BLaER1 treated with 17β-estradiol and CSF1 and Interleukin-3, amounts not matched to agents 10 nM and 100 nM (cell line): ENCODE results near the gene GYPC.
"Not testable (repeated sequence)": the region's sequence is repeated elsewhere in the genome, so short reads cannot be mapped to it uniquely, and the experiment has no call there.

ENCODE experiments used
- H3K27ac ChIP-seq, 11 experiments: shearing (Covaris generic); formaldehyde crosslinking; 2 replicates each; pipeline ENCODE4 v1.8.1; 2022
- H3K27me3 ChIP-seq, 11 experiments: shearing (Covaris generic); formaldehyde crosslinking; 2 replicates each; pipeline ENCODE4 v1.8.1; 2022
- H3K36me3 ChIP-seq, 11 experiments: shearing (Covaris generic); formaldehyde crosslinking; 2 replicates each; pipeline ENCODE4 v1.8.1; 2022
- H3K4me1 ChIP-seq, 10 experiments: shearing (Covaris generic); formaldehyde crosslinking; 2 replicates each; pipeline ENCODE4 v1.8.1; 2022
- H3K4me2 ChIP-seq, 11 experiments: shearing (Covaris generic); formaldehyde crosslinking; 2 replicates each; pipeline ENCODE4 v1.8.1; 2022
- H3K4me3 ChIP-seq, 10 experiments: shearing (Covaris generic); formaldehyde crosslinking; 2 replicates each; pipeline ENCODE4 v1.8.1; 2022
- H3K9ac ChIP-seq, 11 experiments: shearing (Covaris generic); formaldehyde crosslinking; 2 replicates each; pipeline ENCODE4 v1.8.1; 2022
- H3K9me3 ChIP-seq, 11 experiments: shearing (Covaris generic); formaldehyde crosslinking; replicated peaks in 1 of 11; 2 replicates each; pipeline ENCODE4 v1.8.1; 2022
- H4K20me1 ChIP-seq, 11 experiments: shearing (Covaris generic); formaldehyde crosslinking; 2 replicates each; pipeline ENCODE4 v1.8.1; 2022
- Cebpa-rat ChIP-seq, 11 experiments: shearing (Covaris generic); IDR thresholded peaks; 2 replicates each; pipeline ENCODE4 v1.8.1; 2022

The GYPC gene

GRCh38 chr2:126645211-126645618, 10.7 kb upstream of the GYPC start:
- TF ChIP-seq Cebpa-rat (IDR thresholded peaks at IDR 0.05): no peak
- no peaks in the 10 kb centered on the region for H3K27me3 ChIP-seq
- no peaks in the 10 kb centered on the region for H3K36me3 ChIP-seq
- H3K4me2 ChIP-seq: peak overlapping the region in 9 of 11 experiments; percentile 26 to 54 (median 35); a peak in 11 of 22 replicates
- peaks cover 4 to 36% (median 12%) of the 10 kb centered on the region in 11 experiments; a peak in 19 of 22 replicates for H3K9me3 ChIP-seq
- H3K27ac ChIP-seq: peak overlapping the region in 4 of 11 experiments; percentile 27 to 54 (median 43); a peak in 8 of 22 replicates
- no peak overlapping the region for H3K4me3 ChIP-seq
- H4K20me1 ChIP-seq: no peaks in the 10 kb centered on the region
- no peak overlapping the region for H3K9ac ChIP-seq
- peaks cover 8 to 22% (median 16%) of the 10 kb centered on the region in 10 experiments for H3K4me1 ChIP-seq

GRCh38 chr2:126646026-126646425, 9.9 kb upstream of the GYPC start:
- peaks cover 8 to 22% (median 16%) of the 10 kb centered on the region in 10 experiments for H3K4me1 ChIP-seq
- no peak overlapping the region for H3K4me3 ChIP-seq
- TF ChIP-seq Cebpa-rat (IDR thresholded peaks at IDR 0.05): no peak
- no peak overlapping the region for H3K9ac ChIP-seq
- no peak overlapping the region for H3K27ac ChIP-seq
- H3K9me3 ChIP-seq: peaks cover 12 to 44% (median 20%) of the 10 kb centered on the region in 11 experiments
- no peak overlapping the region for H3K4me2 ChIP-seq
- no peaks in the 10 kb centered on the region for H4K20me1 ChIP-seq
- H3K36me3 ChIP-seq: no peaks in the 10 kb centered on the region
- no peaks in the 10 kb centered on the region for H3K27me3 ChIP-seq

- H3K4me1 ChIP-seq: peaks cover 8 to 22% (median 17%) of the 10 kb centered on the region in 10 experiments
- H4K20me1 ChIP-seq, H3K36me3 ChIP-seq: not testable (repeated sequence)
Measured at GRCh38 chr2:126647714-126648344, 8.1 kb upstream of the GYPC start.

GRCh38 chr2:126648345-126648786, 7.6 kb upstream of the GYPC start:
- peaks cover 20 to 58% (median 32%) of the 10 kb centered on the region in 11 experiments for H3K9me3 ChIP-seq
- not testable (repeated sequence) for H3K9ac ChIP-seq, H3K27me3 ChIP-seq, H3K4me3 ChIP-seq, H3K4me2 ChIP-seq, H4K20me1 ChIP-seq, H3K27ac ChIP-seq, H3K36me3 ChIP-seq
- peaks cover 8 to 25% (median 21%) of the 10 kb centered on the region in 10 experiments for H3K4me1 ChIP-seq

More at GRCh38 chr2:126647714-126648344, 8.1 kb upstream of the GYPC start:
- H3K4me2 ChIP-seq, H3K27ac ChIP-seq, H3K9ac ChIP-seq, H3K4me3 ChIP-seq, H3K27me3 ChIP-seq: not testable (repeated sequence)
- H3K9me3 ChIP-seq: peaks cover 20 to 58% (median 32%) of the 10 kb centered on the region in 11 experiments

GRCh38 chr2:126649101-126649500, 6.9 kb upstream of the GYPC start:
- Histone ChIP-seq H3K27me3 (no peaks in the 10 kb centered on the region), H4K20me1 (no peaks in the 10 kb centered on the region), H3K9me3 (peaks cover 20 to 54% (median 32%) of the 10 kb centered on the region in 11 experiments), H3K4me1 (peaks cover 12 to 26% (median 23%) of the 10 kb centered on the region in 10 experiments), H3K27ac (no peak overlapping the region), H3K4me2 (no peak overlapping the region), H3K4me3 (no peak overlapping the region), H3K36me3 (no peaks in the 10 kb centered on the region), H3K9ac (no peak overlapping the region)
- no peak for TF ChIP-seq Cebpa-rat (IDR thresholded peaks at IDR 0.05)

- Histone ChIP-seq H3K9me3 (peaks cover 20 to 47% (median 32%) of the 10 kb centered on the region in 11 experiments), H4K20me1 (no peaks in the 10 kb centered on the region), H3K27ac (no peak overlapping the region), H3K36me3 (no peaks in the 10 kb centered on the region), H3K4me3 (no peak overlapping the region), H3K4me1 (peaks cover 20 to 29% (median 25%) of the 10 kb centered on the region in 10 experiments), H3K9ac (no peak overlapping the region), H3K27me3 (no peaks in the 10 kb centered on the region), H3K4me2 (no peak overlapping the region)
- TF ChIP-seq Cebpa-rat (IDR thresholded peaks at IDR 0.05): no peak
Measured at GRCh38 chr2:126650994-126651393, 5.0 kb upstream of the GYPC start.

GRCh38 chr2:126652323-126652891, 3.6 kb upstream of the GYPC start:
- H3K36me3 ChIP-seq: peaks cover 0 to 8% (median 3%) of the 10 kb centered on the region in 11 experiments; a peak in 6 of 22 replicates
- H3K27ac ChIP-seq: peak overlapping the region in 3 of 11 experiments; percentile 7 to 100 (median 7); a peak in 5 of 22 replicates
- no peaks in the 10 kb centered on the region; a peak in 1 of 22 replicates for H4K20me1 ChIP-seq
- H3K27me3 ChIP-seq: no peaks in the 10 kb centered on the region
- 0 out of 22 replicates have a peak overlapping the region, but pooled peaks of 1 of the 11 experiments have one; percentile 96 for H3K4me2 ChIP-seq
- peaks cover 20 to 32% (median 26%) of the 10 kb centered on the region in 10 experiments for H3K4me1 ChIP-seq
- H3K9ac ChIP-seq: no peak overlapping the region
- no peak for TF ChIP-seq Cebpa-rat (IDR thresholded peaks at IDR 0.05)
- peaks cover 20 to 45% (median 30%) of the 10 kb centered on the region in 11 experiments for H3K9me3 ChIP-seq
- no peak overlapping the region for H3K4me3 ChIP-seq

GRCh38 chr2:126653109-126653508, 2.8 kb upstream of the GYPC start:
- TF ChIP-seq Cebpa-rat (IDR thresholded peaks at IDR 0.05): no peak
- peaks cover 20 to 40% (median 30%) of the 10 kb centered on the region in 11 experiments for H3K9me3 ChIP-seq
- H3K4me2 ChIP-seq: peak overlapping the region in 5 of 11 experiments; percentile 4 to 96 (median 18); a peak in 7 of 22 replicates
- peaks cover 0 to 11% (median 4%) of the 10 kb centered on the region in 11 experiments; a peak in 7 of 22 replicates for H3K36me3 ChIP-seq
- no peaks in the 10 kb centered on the region for H3K27me3 ChIP-seq
- peaks cover 0 to 2% (median 0%) of the 10 kb centered on the region in 11 experiments; a peak in 6 of 22 replicates for H4K20me1 ChIP-seq
- no peak overlapping the region for H3K9ac ChIP-seq
- peaks cover 21 to 39% (median 28%) of the 10 kb centered on the region in 10 experiments for H3K4me1 ChIP-seq
- H3K4me3 ChIP-seq: no peak overlapping the region
- H3K27ac ChIP-seq: peak overlapping the region in 6 of 11 experiments; percentile 1 to 100 (median 20); a peak in 6 of 22 replicates

- H3K27me3 ChIP-seq: no peaks in the 10 kb centered on the region
- peaks cover 28 to 46% (median 34%) of the 10 kb centered on the region in 10 experiments for H3K4me1 ChIP-seq
- no peak overlapping the region for H3K4me3 ChIP-seq
- peaks cover 0 to 17% (median 10%) of the 10 kb centered on the region in 11 experiments; a peak in 8 of 22 replicates for H3K36me3 ChIP-seq
- peaks cover 0 to 9% (median 0%) of the 10 kb centered on the region in 11 experiments; a peak in 6 of 22 replicates for H4K20me1 ChIP-seq
- H3K4me2 ChIP-seq: peak overlapping the region in 10 of 11 experiments; percentile 60 to 99 (median 95); a peak in 14 of 22 replicates
- TF ChIP-seq Cebpa-rat (IDR thresholded peaks at IDR 0.05): no peak
- H3K9me3 ChIP-seq: peaks cover 20 to 36% (median 29%) of the 10 kb centered on the region in 11 experiments
- H3K9ac ChIP-seq: peak overlapping the region in 3 of 11 experiments; percentile 100; a peak in 2 of 22 replicates
- H3K27ac ChIP-seq: peak overlapping the region in 7 of 11 experiments; percentile 99 to 100 (median 100); a peak in 14 of 22 replicates
Measured at GRCh38 chr2:126653761-126654160, 2.2 kb upstream of the GYPC start.
